ENCODE data around the gene PHLDA1.

DNA sequence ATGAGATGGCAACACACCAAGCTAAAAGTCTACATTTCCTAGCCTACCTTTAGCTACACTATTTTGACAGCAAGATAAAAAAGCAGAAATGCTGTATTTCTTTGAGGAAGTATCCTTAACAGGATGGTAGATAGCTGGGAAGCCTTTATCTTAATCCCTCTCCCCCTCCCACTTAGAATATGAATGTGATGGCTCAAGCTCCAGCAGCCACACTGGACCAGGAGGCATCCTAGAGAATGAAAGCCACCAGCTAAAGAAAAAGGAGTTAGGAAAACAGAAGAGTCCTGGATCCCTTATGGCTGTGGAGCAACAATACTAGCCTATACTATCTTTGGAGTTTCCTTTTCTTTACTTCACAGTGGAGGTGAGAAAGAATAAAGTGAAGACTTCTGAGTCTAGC lies 37.8 kb upstream of the PHLDA1 start:
- TF ChIP-seq CTCF (IDR thresholded peaks at IDR 0.05) (no peak), POLR2A (IDR thresholded peaks at IDR 0.05) (no peak)

All from thyroid gland (tissue), 4 donors.